ENCODE results near the gene BRIP1. TPM values are rescaled to one million over a fixed set of nuclear protein-coding genes. Genes with fewer than 3 reads are reported as not detected.

Gene BRIP1
- total RNA-seq, 1 donor from 2014 or later, result 0.83 TPM

DNA sequence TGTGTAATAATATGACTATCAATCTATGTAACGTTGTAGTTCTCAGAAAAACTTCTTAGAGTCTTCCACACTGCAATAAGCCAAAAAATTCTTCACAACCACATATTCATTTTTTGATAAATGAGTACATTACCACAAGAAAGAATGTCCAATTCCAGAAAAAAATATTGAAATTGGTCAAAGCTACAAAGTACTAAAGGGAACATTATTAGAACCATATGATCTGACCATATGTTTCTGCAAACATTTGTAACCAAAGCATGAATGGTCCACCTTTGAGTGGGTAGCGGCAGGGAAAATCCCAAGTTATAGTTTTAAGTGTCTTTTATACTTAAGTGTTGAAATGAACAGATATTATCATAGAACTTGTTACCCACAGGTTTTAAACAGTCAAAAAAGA, 200.6 kb downstream of the BRIP1 start:
- no peak for DNase-seq (ENCODE audit: low spot score)

DNA sequence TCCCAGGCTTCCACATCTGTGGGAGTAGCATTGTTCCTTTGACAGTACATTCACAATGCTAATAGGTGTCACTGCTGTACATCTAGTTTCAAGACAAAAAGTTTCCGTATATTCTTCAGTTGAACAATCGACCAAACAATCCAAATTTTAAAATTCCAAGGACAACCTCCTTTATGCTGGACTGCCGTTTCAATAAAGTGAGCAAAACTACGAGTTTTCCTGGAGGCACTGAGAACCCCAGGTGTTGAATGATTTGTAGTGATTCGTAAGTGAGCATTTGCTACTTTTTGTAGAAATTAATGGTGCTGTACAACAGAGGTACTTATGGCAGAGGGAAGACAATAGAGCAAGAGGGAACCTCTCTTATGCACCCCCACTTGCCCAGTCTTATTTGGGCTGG, 201.1 kb downstream of the BRIP1 start:
- no peak for DNase-seq (ENCODE audit: low spot score)

DNA sequence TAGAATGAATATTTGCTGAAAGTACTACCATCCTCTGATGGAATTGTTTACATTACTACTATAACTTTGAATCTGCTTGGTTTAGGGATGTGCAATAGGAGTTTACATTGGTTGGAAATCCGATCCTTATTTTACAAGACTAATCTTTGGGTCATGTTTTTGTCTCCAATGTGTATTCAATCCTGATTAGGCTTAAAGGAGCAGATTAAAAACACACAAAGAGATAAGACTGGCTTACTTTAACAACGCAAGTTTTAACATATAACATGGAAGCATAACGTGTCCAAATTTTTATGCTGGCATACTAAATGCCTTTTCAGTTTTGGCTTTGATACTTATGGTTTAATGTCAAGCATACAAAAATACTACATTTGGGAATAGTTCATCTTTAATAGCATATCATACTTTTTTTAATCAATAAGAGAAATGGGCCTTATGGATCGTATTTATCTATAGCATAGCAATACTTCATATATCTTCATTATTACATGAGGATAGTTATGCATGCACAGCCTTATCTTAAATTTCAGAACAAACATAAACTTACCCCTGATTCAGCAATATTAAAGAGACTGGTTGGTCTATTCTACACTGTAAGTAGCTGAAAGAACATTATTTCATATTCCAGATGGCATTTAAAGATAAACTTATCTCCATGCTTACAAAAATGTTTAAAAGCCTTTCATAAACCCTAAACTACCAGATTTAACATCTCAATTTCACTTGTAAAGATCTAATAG, 202.4 kb downstream of the BRIP1 start:
- no peak for DNase-seq (ENCODE audit: low spot score)

DNA sequence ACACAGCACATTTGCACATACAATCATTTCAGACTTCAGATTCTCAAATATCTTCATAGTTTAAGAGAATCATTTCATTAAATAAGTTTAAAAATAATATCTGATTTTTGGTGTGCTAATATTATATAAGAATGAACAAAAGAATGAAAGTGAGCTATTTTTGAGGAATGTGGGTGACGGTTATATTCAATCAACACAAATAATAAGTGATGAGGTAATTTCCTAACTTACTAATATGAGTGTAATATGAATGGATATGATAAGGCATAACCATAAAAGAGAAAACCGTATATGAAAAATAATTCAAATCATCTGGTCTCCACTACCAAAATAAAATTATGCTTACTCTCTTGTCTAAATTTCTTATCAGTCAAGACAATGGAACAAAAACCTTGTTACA, 203.9 kb downstream of the BRIP1 start:
- DNase-seq (ENCODE audit: low spot score), result no peak

DNA sequence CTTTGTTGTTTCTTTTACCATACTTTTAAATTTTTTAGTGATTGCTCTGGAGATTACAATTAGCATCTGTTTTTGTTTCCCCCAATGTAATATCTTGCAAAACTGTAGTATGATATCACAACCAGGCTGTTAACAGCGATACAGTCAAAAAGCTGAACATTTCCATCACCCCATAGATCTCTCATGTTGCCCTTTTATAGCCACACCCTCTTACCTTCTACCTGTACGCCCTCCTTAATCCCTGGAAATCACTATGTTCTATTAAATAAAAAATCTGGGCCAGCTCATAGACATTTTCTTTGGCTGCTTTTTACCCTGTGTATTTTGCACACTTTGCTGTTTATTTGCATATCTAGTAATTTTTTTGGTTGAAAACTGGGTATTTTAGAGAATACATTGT, 205.1 kb downstream of the BRIP1 start:
- no peak for DNase-seq (ENCODE audit: low spot score)

DNA sequence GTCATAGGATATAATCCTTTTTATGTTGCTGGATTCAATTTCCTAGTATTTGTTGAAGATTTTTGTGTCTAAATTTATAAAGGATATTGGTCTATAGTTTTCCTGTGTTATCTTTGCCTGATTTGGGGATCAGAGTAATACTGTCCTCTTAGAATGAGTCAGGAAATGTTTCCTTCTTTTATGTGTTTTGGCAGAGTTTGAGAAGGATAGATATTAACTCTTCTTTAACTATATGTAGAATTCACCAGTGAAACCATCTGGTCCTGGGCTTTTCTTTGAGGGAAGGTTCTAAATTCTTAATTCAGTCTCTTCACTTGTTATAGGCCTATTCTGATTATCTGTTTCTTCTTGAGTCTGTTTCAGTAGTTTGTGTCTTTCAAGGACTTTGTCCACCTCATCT, 206.0 kb downstream of the BRIP1 start:
- DNase-seq (ENCODE audit: low spot score), result no peak

DNA sequence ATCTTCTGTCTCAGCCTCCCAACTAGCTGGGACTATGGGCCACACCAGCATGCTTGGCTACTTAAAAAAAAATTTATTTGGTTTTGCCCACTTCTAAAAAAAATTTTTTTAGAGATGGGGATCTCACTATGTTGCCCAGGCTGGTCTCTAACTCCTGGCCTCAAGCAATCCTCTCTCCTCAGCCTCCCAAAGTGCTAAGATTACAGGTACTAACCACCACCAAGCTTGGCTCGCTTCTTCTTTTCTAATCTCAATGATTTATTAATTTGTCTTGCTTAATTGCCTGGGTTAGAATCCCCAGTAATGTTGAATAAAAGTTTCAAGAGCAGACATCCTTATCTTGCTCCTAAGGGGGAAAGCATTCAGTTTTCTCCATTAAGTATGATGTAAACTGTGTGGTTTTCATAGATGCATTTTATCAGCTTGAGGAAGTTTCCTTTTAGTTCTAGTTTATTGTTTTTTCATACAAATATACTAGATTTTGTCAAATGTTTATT, 206.6 kb downstream of the BRIP1 start:
- no peak for DNase-seq (ENCODE audit: low spot score)

DNA sequence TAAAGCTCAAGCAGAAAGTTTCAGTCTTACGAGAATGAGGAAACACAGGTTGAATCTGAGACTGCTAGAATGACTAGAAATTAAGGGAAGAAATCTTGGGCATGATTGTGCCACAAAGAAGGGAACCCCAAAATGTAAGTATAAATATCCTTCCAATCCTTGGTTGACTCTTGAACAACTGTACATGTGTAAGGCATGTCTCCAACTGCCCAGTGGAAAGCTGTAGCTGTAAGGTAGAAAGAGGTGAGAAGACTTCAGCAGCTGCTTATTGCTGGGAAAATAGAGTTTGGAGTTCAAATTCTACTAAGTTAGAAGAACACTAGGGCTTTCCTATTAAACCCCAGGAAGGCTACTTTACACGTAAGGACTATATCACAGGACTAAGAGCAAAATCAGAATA, 212.6 kb downstream of the BRIP1 start:
- no peak for DNase-seq (ENCODE audit: low spot score)

DNA sequence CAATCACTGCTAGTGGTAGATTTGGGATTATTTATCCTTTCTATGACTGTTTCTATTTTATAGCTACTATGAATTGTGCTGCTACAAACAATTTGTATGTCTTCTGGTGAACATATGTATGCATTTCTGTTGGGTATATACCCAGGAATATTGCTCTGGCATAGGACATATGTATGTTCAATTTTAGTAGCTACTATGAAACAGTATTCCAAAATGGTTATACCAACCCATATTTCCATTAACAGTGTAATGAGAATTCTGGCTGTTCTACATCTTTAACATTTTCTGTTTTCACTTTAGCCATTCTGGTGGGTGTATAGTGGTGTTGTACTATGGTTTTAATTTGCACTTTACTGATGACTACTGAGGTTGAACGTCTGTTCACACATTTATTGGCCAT, 214.7 kb downstream of the BRIP1 start:
- no peak for DNase-seq (ENCODE audit: low spot score)

DNA sequence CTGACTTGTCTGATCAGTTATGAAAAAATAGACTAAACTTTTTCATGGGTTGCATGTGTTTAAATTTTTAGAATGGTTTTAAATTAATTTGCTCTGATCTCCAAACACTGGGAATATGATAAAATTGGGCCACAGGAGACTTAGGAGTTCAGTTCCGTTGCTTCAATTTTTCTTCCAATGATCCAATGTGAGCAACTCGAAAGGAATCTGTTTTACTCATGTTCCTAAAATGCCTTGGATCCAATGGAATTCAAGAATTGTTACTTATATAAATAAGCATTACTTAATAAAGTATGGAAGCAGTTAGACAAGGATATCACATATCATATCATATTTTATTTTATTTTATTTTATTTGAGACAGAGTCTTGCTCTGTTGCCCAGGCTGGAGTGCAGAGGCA, 216.3 kb downstream of the BRIP1 start:
- DNase-seq (ENCODE audit: low spot score), result no peak

DNA sequence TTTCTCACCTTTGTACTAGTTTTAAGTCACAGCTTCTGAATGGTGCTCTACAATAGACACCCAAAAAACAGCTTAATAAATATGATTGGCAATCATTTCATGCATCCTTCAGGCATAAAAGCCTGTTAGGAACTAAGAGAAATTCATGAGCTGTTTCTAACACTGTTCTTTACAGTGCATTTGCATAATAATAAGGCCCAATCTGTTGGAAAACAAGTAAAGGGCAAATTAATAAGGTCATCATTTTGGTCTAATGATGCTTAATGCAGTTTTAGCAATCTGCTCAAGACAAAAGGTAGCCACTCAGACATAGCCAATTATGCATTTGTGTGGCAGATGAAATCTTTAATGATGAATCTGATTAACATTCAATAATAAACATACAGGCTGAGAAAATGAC, 216.8 kb downstream of the BRIP1 start:
- no peak for DNase-seq (ENCODE audit: low spot score)

DNA sequence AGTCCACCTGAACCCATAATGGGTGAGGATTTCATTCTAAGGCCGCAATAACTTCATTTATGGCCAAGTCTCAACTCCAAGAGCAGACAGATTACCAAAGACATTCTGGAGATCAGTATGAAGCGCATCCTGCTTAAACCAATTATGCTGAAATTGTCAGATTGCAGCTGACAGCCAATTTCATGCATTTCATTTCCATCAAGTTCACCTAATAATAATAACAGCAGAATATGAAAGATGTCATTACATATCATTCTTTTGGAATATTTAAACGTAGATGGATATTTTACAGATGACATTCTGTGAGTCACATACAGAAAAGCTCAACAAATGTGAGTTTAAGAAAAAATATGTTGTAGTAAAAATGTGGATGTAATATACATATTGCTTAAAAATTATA, 217.4 kb downstream of the BRIP1 start:
- DNase-seq (ENCODE audit: low spot score), result no peak

DNA sequence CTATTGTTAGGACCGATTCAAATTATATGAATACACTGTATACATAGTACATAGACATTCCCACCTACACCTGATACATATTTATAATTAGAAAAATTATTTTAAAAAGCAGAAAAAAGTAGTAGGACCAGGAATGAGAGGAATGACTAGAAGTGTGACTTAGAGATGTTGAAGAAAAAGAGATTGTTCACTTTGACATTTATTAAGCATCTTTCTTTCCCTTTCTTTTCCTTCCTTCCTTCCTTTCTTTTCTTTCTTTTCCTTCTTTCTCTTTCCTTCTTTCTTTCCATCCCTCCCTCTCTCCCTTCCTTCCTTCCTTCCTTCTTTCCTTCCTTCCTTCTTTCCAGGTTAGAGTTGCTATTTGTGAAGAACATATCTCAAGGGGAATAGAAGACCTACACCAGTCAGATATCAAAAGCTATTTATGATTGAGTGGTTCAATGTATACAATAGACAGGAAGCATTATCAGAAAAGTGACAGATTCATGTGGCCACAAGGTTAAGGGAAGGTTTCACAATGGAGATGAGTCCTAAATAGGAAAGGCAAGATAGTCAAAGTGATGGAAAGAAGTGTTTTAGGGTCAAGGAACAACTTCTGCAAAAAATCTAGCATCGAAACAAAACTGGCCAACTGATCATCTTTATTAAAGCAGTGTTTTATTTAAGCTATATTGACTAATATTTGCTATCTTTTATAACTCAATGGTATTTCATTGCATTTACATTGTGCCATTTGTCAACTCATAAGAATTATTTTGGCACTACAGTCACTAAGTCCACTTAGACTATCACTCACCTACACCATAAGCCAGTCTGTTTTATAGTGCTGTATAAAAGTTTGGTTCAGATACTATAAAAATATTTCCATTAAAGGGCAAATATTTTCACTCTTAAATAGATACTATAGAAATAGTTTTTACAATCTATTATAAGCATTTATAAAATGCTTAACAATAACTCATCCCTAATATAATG, 218.2 kb downstream of the BRIP1 start:
- no peak for DNase-seq (ENCODE audit: low spot score)

DNA sequence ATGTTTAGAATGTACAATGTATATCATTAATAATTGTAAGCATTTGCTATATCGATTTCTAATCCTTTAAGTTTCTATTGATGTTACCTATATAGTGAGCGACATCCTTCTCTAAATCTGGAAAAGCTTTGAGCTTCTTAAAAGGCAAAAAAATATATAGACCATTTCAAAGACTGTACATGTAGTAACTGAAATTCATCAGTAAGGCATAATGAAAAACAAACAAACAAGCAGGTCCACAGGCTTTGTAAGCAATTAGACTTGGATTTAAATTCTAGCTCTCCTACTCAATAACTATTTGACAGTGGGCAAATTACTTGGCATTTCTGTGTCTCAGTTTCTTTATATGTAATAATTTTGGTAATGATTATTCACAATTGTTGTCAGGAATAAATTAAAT, 220.6 kb downstream of the BRIP1 start:
- no peak for DNase-seq (ENCODE audit: low spot score)

DNA sequence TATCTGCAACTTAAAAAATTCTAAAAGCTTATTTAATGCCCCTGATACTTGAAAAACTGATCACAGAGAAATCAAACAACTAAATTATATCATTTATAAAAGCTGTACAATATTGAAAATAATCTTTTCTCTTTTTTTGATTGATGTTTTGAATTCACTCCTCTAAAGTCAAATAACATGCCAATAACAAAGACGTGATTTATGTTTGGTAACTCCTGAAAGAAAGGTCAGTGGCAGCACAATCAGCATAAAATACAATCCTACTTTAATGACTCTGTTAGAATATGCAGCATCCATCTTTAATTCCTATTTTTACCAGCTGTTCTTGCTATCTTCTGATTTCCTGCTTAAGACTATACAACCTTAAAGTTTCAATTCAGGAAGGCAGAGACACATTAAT, 221.6 kb downstream of the BRIP1 start:
- DNase-seq (ENCODE audit: low spot score), result no peak

DNA sequence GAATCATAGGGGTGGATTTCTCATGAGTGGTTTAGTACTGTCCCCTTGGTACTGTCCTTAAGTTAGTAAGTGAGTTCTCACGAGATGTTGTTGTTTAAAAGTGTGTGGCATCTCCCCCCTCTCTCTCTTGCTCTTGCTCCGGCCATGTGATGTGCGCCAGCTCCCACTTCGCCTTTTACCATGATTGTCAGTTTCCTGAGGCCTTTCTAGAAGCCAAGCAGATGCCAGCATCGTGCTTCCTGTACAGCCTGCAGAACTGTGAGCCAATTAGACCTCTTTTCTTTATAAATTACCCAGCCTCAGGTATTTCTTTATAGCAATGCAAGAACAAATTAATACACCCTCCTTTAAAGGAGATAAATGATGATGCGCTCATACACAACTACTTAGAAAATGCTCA, 222.2 kb downstream of the BRIP1 start:
- DNase-seq (ENCODE audit: low spot score), result no peak

DNA sequence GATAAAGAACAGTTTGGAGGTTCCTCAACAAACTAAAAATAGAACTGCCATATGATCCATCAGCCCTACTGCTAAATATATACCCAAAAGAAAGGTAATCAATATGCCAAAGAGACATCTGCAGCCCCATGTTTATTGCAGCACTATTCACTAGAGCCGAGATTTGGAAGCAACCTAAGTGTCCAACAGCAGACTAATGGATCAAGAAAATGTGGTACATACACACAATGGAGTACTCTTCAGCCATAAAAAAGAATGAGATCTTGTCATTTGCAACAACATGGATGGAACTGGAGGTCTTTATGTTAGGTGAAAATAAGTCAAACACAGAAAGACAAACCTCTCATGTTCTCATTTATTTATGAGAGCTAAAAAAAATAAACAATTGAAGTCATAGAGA, 223.5 kb downstream of the BRIP1 start:
- DNase-seq (ENCODE audit: low spot score), result no peak

DNA sequence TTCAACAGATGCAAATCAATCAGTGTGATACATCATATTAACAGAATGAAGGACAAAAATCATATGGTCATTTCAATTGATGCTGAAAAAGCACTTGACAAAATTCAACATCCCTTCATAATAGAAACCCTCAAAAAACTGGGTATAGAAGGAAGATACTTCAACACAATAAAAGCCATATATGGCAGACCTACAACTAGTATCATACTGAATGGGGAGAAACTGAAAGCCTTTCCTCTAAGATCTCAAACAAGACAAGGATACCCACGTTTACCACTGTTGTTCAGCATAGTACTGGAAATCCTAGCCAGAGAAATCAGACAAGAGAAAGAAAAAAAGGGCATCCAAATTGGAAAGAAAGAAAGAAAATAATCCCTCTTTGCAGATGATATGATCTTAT, 225.2 kb downstream of the BRIP1 start:
- DNase-seq (ENCODE audit: low spot score), result no peak

DNA sequence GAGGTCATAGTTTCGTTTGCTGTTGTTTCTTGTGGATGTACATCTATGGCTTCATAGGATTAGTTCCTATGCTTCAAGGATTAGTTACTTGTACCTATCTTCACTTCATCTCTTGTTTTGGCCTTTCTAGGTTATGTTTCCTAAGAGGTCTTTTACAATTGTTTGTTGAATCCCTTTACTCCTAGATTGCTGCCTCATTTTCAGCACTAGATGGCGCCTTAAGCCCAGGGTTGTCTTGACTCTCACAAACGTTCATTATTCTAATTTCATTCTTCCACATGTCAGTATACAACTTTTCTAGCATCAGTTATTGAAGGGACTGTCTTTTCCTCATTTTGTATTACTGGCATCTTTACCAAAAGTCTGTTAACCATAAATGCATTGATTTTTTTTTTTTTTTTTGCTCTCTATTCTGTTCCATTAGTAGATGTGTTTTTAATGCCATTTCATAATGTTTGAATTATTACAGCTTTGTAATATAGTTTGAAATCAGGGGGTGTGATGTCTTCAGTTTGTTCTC, 227.4 kb downstream of the BRIP1 start:
- peak; percentile 42 for DNase-seq (ENCODE audit: low spot score)

DNA sequence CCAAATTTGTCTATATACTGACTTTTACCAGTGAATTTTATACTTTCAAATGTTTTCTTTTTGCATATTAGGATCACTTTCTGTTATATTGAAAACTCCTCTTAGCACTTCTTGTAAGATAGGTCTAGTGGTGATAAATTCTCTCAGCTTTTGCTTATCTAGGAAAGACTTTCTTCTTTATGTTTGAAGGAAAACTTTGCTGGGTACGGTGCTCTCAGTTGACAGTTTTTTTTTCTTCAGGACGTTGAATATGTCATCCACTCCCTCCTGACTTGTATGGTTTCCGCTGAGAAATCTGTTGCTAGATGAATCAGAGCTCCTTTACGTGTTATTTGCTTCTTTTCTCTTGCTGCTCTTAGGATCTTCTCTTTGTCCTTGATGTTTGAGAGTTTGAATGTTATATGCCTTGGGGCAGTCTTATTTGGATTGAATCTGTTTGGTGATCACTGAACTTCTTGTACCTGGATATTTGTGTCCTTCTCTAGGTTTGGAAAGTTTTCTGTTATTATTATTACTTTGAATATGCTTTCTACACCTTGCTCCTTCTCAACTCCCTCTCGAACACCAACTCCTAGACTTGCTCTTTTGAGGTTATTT, 228.3 kb downstream of the BRIP1 start:
- no peak for DNase-seq (ENCODE audit: low spot score)

DNA sequence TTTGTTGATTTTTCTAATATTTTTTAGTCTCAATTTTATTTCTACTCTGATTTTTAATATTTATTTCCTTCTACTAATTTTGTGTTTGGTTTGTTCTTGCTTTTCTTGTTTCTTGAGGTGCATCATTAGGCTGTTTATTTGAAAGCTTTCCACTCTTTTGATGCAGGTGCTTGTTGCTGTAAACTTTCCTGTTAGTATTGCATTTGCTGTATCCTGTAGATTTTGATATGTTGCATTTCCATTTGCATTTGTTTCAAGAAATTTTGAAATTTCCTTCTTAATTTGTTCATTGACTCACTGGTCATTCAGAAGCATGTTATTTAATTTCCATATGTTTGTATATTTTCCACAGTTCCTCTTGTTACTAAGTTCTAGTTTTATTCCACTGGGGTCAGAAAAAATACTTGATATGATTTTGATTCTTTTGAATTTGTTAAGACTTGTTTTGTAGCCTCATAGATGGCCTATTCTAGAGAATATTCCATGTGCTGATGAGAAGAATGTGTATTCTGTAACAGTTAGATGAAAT, 229.3 kb downstream of the BRIP1 start:
- DNase-seq (ENCODE audit: low spot score), result no peak

DNA sequence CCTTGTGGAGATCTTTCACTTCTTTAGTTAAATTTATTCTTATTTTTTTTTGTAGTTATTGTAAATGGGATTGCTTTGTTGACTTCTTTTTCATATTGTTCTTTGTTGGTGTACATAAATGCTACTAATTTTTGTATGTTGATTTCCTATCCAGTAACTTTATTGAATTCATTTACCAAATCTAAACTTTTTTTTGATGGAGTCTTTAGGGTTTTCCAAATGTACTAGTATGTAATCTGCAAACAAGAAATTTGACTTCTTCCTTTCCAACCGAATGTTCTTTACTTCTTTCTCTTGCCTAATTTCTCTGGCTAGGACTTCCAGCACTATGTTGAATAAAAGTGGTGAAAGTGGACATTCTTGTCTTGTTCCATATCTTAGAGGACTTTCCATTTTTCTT, 230.5 kb downstream of the BRIP1 start:
- no peak for DNase-seq (ENCODE audit: low spot score)

Measured in mucosa of gallbladder (tissue), 1 donor.